Activated gamma-delta T cell treated with Interleukin-2 at 50 U/mL for 16 hours (primary cell): ENCODE results near the gene MCM7.

Experiments
- DNase-seq: peaks from one replicate; pipeline ENCODE4 v3.0.0-alpha.2; 2020

Gene MCM7

GRCh38 chr7:100065452-100066186 is 35.6 kb downstream of the MCM7 start:
- no peak for DNase-seq

- no peak for DNase-seq
Observed at GRCh38 chr7:100064162-100064561, 37.0 kb downstream of the MCM7 start.

GRCh38 chr7:100063376-100063775 is 37.8 kb downstream of the MCM7 start:
- DNase-seq: no peak

GRCh38 chr7:100061518-100062193 is 39.5 kb downstream of the MCM7 start:
- DNase-seq: no peak

DNA sequence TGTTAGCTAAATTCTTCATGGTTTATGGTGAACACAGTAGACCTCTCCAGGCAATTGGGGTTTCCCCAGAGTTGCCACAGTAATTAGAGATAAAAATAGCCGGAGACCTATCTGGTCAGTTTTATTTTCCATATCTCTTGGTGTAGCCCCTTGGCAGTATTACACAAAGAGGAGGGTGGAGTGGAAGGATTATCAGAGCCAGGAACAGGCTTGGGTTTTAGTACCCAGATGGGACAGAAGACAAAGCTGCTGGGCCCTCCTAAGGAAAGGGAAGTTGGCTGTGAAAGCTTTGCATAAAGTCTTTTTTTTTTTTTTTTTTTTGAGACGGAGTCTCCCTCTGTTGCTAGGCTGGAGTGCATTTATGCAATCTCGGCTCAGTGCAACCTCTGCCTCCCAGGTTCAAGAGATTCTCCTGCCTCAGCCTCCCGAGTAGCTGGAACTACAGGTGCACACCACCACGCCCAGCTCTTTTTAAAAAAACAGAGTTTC is 41.9 kb downstream of the MCM7 start:
- DNase-seq: no peak

DNA sequence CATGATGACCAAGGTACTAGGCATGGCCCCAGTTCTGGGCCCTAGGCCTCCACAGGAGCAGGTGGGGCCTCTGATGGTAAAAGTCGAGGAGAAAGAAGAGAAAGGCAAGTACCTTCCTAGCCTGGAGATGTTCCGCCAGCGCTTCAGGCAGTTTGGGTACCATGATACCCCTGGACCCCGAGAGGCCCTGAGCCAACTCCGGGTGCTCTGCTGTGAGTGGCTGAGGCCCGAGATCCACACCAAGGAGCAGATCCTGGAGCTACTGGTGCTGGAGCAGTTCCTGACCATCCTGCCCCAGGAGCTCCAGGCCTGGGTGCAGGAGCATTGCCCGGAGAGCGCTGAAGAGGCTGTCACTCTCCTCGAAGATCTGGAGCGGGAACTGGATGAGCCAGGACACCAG is 44.2 kb downstream of the MCM7 start:
- DNase-seq: no peak

- DNase-seq: peak; percentile 5
Observed at GRCh38 chr7:100053215-100053614, 48.0 kb downstream of the MCM7 start.

- DNase-seq: no peak
Observed at GRCh38 chr7:100051611-100052010, 49.6 kb downstream of the MCM7 start.

- DNase-seq: peak; percentile 75
Observed at GRCh38 chr7:100049441-100050291, 51.5 kb downstream of the MCM7 start, which contains the start of gene ZSCAN21. Gene ZSCAN21, plus strand, starts transcription at chr7:100049774. Its CDS starts 7,233 bp downstream, at chr7:100057007.

GRCh38 chr7:100048680-100049079 is 52.5 kb downstream of the MCM7 start:
- no peak for DNase-seq

GRCh38 chr7:100044718-100045117 is 56.5 kb downstream of the MCM7 start:
- DNase-seq: no peak
